ENCODE measurements around the gene ACAP3.

- TF ChIP-seq EGR1 (IDR thresholded peaks at IDR 0.05; ENCODE audit: low read depth in 2 of 2) (no peak), TAF1 (conservative IDR thresholded peaks at IDR 0.05) (no peak), ZBTB33 (IDR thresholded peaks at IDR 0.05) (no peak), CTCF (IDR thresholded peaks at IDR 0.05; ENCODE audit: low read depth, low read length, missing input control) (no peak), MAX (IDR thresholded peaks at IDR 0.05) (no peak), JUND (IDR thresholded peaks at IDR 0.05) (no peak), RAD21 (IDR thresholded peaks at IDR 0.05) (peak in 1 of 2 donors; percentile 5), REST (IDR thresholded peaks at IDR 0.05) (no peak), YY1 (IDR thresholded peaks at IDR 0.05) (no peak), GABPA (IDR thresholded peaks at IDR 0.05 in 1 of 2, conservative IDR thresholded peaks at IDR 0.05 in 1 of 2) (no peak)
These were observed 35.2 kb downstream of the ACAP3 start for GRCh38 chr1:1272341-1273208.

Data from liver (tissue), 3 donors.